SK-N-SH (cell line): ENCODE data around the gene NSUN4. TPM values are rescaled to one million over a fixed set of nuclear protein-coding genes. Genes with fewer than 3 reads are reported as not detected.

Experiments used
- CTCF ChIA-PET: fragments of 300-600, 350-600 bp; formaldehyde crosslinking; extraction: SDS; loops from one replicate; lab custom pipeline; 2021; lab: Yijun Ruan, JAX
- POLR2A ChIA-PET: fragments of 350-600 bp; sonication (Branson Sonifier 250); formaldehyde crosslinking; extraction: SDS; loops from one replicate; lab custom pipeline; 2020; ENCODE audit warnings: antibody characterized with exemption, inconsistent platforms; lab: Yijun Ruan, JAX
- DNase-seq: peaks from one replicate; pipeline ENCODE4 v3.0.0; 2012
- H2AFZ ChIP-seq: fragments of 200-600 bp; sonication (generic); 2 replicates; pipeline ENCODE4 v1.8.1; 2016; ENCODE audit warnings: antibody characterized with exemption, mild to moderate bottlenecking, low read depth
- H3F3A ChIP-seq: fragments of 200-600 bp; sonication (generic); replicated peaks from 2 replicates; pipeline ENCODE3; 2016; ENCODE audit warnings: antibody characterized with exemption, mild to moderate bottlenecking; ENCODE audit not compliant: insufficient read depth
- H3K27ac ChIP-seq, 2 experiments: fragments of 200-500 bp in 1 of 2; fragments of 200-600 bp in 1 of 2; sonication (Bioruptor generic) in 1 of 2; sonication (generic), shearing (Covaris generic) in 1 of 2; 2 replicates each; pipeline versions ENCODE4 v1.5.1 to v1.6.1; 2014 to 2016; ENCODE audit warnings: low read depth in 2 of 2, inconsistent platforms in 1 of 2, low read length in 1 of 2, mild to moderate bottlenecking in 1 of 2, mixed read lengths in 1 of 2
- H3K27me3 ChIP-seq: fragments of 200-600 bp; sonication (generic), shearing (Covaris generic); 2 replicates; pipeline ENCODE4 v1.6.1; 2016; ENCODE audit warnings: mixed run types; ENCODE audit not compliant: insufficient read depth
- H3K36me3 ChIP-seq, 2 experiments: fragments of 200-500 bp in 1 of 2; fragments of 200-600 bp in 1 of 2; sonication (Bioruptor generic) in 1 of 2; sonication (generic) in 1 of 2; replicated peaks in 1 of 2; 2 replicates each; pipeline versions ENCODE3 to v1.5.1; 2014 to 2016; ENCODE audit warnings: low read length in 1 of 2, mild to moderate bottlenecking in 1 of 2; ENCODE audit not compliant: insufficient read depth in 2 of 2, control insufficient read depth in 1 of 2
- H3K4me1 ChIP-seq, 2 experiments: fragments of 200-500 bp in 1 of 2; fragments of 200-600 bp in 1 of 2; sonication (Bioruptor generic) in 1 of 2; sonication (generic), shearing (Covaris generic) in 1 of 2; 2 replicates each; pipeline versions ENCODE4 v1.5.1 to v1.6.1; 2014 to 2016; ENCODE audit warnings: low read depth in 1 of 2, low read length in 1 of 2, mixed run types in 1 of 2; ENCODE audit not compliant: insufficient read depth in 2 of 2, control insufficient read depth in 1 of 2
- H3K4me2 ChIP-seq: fragments of 200-600 bp; sonication (generic), shearing (Covaris generic); 2 replicates; pipeline ENCODE4 v1.6.1; 2017; ENCODE audit warnings: mixed run types
- H3K4me3 ChIP-seq, 2 experiments: fragments of 200-500 bp in 1 of 2; fragments of 200-600 bp in 1 of 2; sonication (Bioruptor generic) in 1 of 2; sonication (generic), shearing (Covaris generic) in 1 of 2; 2 replicates each; pipeline versions ENCODE4 v1.5.1 to v1.8.1; 2014 to 2016; ENCODE audit warnings: low read depth in 2 of 2, inconsistent platforms in 1 of 2, low read length in 1 of 2, mild to moderate bottlenecking in 1 of 2, mixed read lengths in 1 of 2, moderate library complexity in 1 of 2
- H3K79me2 ChIP-seq: fragments of 200-600 bp; sonication (generic); 2 replicates; pipeline ENCODE4 v1.8.1; 2017; ENCODE audit warnings: mild to moderate bottlenecking; ENCODE audit not compliant: insufficient read depth
- H3K9ac ChIP-seq: fragments of 200-600 bp; sonication (generic); 2 replicates; pipeline ENCODE4 v1.6.1; 2017; ENCODE audit warnings: mixed run types
- H3K9me2 ChIP-seq: fragments of 200-600 bp; sonication (generic); 2 replicates; pipeline ENCODE4 v1.6.1; 2017; ENCODE audit warnings: mixed run types
- H3K9me3 ChIP-seq: fragments of 200-600 bp; sonication (generic); 2 replicates; pipeline ENCODE4 v1.6.1; 2017; ENCODE audit warnings: mixed run types, mild to moderate bottlenecking, moderate library complexity
- H4K20me1 ChIP-seq: fragments of 200-600 bp; sonication (generic); 2 replicates; pipeline ENCODE4 v1.6.1; 2017; ENCODE audit warnings: mild to moderate bottlenecking, mixed run types; ENCODE audit not compliant: insufficient read depth
- EP300 ChIP-seq, 2 experiments: IDR thresholded peaks; 2 replicates each; pipeline versions ENCODE4 v1.4.0 to v1.6.1; 2012; ENCODE audit warnings: borderline replicate concordance in 1 of 2, low read depth in 1 of 2, low read length in 1 of 2
- FOXJ3 ChIP-seq: sonication (generic); formaldehyde crosslinking; IDR thresholded peaks from 2 replicates; pipeline ENCODE4 v1.5.1; 2020; ENCODE audit warnings: mild to moderate bottlenecking, missing genetic modification reagents
- GATA2 ChIP-seq: sonication (generic); formaldehyde crosslinking; IDR thresholded peaks from 2 replicates; pipeline ENCODE4 v1.5.0; 2020; ENCODE audit warnings: mild to moderate bottlenecking, missing genetic modification reagents
- MEF2A ChIP-seq: IDR thresholded peaks from 2 replicates; pipeline ENCODE4 v1.4.0; 2012; ENCODE audit warnings: low read depth, borderline replicate concordance
- NFIC ChIP-seq: IDR thresholded peaks from 2 replicates; pipeline ENCODE4 v1.4.0; 2012; ENCODE audit warnings: borderline replicate concordance
- SIN3A ChIP-seq: IDR thresholded peaks from 2 replicates; pipeline ENCODE4 v1.6.1; 2012; ENCODE audit warnings: low read depth, mild to moderate bottlenecking, low read length, moderate library complexity, borderline replicate concordance
- SMC3 ChIP-seq: IDR thresholded peaks from 2 replicates; pipeline ENCODE4 v1.6.1; 2012; ENCODE audit warnings: low read depth, low read length, improper control_type of control experiment
- TCF12 ChIP-seq: IDR thresholded peaks from 2 replicates; pipeline ENCODE4 v1.4.0; 2012
- WGBS: methylation state at CpG from one replicate; pipeline ENCODE4 v1.1.6; 2017; ENCODE audit warnings: low lambda C conversion rate; 5-methylcytosine and 5-hydroxymethylcytosine counted together
- polyA plus RNA-seq, 3 experiments: library from polyadenylated mRNA; depleted of rRNA; stranded (reverse); fragments of >200 nt; gene quantifications; 2 replicates each; pipeline ENCODE4 v1.2.3, GENCODE V29; 2012
- TF ChIP-seq, protein P1 (sequence below): fragments of 200-600 bp; sonication (generic); IDR thresholded peaks from 2 replicates; pipeline ENCODE4 v1.6.1; 2017; ENCODE audit warnings: antibody characterized with exemption, mild to moderate bottlenecking, moderate library complexity
- TF ChIP-seq, protein P2 (sequence below): IDR thresholded peaks from 2 replicates; pipeline ENCODE4 v1.6.1; 2012; ENCODE audit warnings: mild to moderate bottlenecking, low read depth, low read length, moderate library complexity
- TF ChIP-seq, protein P3 (sequence below): IDR thresholded peaks from 2 replicates; pipeline ENCODE4 v1.4.0; 2012; ENCODE audit warnings: low read depth, borderline replicate concordance
- TF ChIP-seq, protein P4 (sequence below): IDR thresholded peaks from 2 replicates; pipeline ENCODE4 v1.4.0; 2012; ENCODE audit warnings: low read depth, borderline replicate concordance

The NSUN4 gene
- polyA plus RNA-seq, 1 of the 3 experiments (the other 2 are of a cell fraction): 14.7 TPM

DNA sequence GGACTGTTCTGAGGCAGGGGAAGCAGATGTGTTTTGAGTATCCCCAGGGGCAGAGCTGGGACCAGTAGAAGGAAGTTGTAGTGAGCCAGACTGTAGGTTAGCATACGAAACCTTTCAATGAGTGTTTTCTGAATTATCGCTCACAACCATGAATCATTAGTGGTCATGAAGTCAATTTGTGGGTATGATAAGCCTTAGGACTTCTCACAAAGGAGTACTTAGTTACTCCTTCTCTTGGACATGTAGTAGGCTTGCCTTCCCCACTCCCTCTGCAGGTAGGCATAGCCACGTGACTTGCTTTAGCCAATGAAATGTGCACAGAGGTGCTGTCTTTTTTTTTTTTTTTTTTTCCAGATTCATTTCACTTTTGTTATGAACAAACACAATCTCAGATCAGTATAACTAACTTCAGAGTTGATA, 29.6 kb downstream of the NSUN4 start:
- no peaks in the 10 kb centered on the region for H3K9me3 ChIP-seq
- no peak overlapping the region for H2AFZ ChIP-seq
- TF ChIP-seq SIN3A: no peak
- TF ChIP-seq FOXJ3 (CRISPR knock-in tag): no peak
- no peak for TF ChIP-seq MEF2A
- no peak for TF ChIP-seq SMC3
- TF ChIP-seq, protein P1, sequence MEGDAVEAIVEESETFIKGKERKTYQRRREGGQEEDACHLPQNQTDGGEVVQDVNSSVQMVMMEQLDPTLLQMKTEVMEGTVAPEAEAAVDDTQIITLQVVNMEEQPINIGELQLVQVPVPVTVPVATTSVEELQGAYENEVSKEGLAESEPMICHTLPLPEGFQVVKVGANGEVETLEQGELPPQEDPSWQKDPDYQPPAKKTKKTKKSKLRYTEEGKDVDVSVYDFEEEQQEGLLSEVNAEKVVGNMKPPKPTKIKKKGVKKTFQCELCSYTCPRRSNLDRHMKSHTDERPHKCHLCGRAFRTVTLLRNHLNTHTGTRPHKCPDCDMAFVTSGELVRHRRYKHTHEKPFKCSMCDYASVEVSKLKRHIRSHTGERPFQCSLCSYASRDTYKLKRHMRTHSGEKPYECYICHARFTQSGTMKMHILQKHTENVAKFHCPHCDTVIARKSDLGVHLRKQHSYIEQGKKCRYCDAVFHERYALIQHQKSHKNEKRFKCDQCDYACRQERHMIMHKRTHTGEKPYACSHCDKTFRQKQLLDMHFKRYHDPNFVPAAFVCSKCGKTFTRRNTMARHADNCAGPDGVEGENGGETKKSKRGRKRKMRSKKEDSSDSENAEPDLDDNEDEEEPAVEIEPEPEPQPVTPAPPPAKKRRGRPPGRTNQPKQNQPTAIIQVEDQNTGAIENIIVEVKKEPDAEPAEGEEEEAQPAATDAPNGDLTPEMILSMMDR: no peak
- TF ChIP-seq, protein P2, sequence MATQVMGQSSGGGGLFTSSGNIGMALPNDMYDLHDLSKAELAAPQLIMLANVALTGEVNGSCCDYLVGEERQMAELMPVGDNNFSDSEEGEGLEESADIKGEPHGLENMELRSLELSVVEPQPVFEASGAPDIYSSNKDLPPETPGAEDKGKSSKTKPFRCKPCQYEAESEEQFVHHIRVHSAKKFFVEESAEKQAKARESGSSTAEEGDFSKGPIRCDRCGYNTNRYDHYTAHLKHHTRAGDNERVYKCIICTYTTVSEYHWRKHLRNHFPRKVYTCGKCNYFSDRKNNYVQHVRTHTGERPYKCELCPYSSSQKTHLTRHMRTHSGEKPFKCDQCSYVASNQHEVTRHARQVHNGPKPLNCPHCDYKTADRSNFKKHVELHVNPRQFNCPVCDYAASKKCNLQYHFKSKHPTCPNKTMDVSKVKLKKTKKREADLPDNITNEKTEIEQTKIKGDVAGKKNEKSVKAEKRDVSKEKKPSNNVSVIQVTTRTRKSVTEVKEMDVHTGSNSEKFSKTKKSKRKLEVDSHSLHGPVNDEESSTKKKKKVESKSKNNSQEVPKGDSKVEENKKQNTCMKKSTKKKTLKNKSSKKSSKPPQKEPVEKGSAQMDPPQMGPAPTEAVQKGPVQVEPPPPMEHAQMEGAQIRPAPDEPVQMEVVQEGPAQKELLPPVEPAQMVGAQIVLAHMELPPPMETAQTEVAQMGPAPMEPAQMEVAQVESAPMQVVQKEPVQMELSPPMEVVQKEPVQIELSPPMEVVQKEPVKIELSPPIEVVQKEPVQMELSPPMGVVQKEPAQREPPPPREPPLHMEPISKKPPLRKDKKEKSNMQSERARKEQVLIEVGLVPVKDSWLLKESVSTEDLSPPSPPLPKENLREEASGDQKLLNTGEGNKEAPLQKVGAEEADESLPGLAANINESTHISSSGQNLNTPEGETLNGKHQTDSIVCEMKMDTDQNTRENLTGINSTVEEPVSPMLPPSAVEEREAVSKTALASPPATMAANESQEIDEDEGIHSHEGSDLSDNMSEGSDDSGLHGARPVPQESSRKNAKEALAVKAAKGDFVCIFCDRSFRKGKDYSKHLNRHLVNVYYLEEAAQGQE: no peak
- no peak for TF ChIP-seq NFIC
- TF ChIP-seq, protein P3, sequence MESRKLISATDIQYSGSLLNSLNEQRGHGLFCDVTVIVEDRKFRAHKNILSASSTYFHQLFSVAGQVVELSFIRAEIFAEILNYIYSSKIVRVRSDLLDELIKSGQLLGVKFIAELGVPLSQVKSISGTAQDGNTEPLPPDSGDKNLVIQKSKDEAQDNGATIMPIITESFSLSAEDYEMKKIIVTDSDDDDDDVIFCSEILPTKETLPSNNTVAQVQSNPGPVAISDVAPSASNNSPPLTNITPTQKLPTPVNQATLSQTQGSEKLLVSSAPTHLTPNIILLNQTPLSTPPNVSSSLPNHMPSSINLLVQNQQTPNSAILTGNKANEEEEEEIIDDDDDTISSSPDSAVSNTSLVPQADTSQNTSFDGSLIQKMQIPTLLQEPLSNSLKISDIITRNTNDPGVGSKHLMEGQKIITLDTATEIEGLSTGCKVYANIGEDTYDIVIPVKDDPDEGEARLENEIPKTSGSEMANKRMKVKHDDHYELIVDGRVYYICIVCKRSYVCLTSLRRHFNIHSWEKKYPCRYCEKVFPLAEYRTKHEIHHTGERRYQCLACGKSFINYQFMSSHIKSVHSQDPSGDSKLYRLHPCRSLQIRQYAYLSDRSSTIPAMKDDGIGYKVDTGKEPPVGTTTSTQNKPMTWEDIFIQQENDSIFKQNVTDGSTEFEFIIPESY: no peak
- TF ChIP-seq GATA2 (CRISPR knock-in tag): no peak
- no peak for TF ChIP-seq EP300 (IDR thresholded peaks at IDR 0.05; ENCODE audit: borderline replicate concordance in 1 of 2, low read depth in 1 of 2, low read length in 1 of 2)
- TF ChIP-seq TCF12: no peak
- TF ChIP-seq, protein P4, sequence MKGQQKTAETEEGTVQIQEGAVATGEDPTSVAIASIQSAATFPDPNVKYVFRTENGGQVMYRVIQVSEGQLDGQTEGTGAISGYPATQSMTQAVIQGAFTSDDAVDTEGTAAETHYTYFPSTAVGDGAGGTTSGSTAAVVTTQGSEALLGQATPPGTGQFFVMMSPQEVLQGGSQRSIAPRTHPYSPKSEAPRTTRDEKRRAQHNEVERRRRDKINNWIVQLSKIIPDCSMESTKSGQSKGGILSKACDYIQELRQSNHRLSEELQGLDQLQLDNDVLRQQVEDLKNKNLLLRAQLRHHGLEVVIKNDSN: no peak
- H3K4me2 ChIP-seq: no peak overlapping the region
- H3K9me2 ChIP-seq: no peaks in the 10 kb centered on the region
- peaks cover 3 to 16% of the 10 kb centered on the region in 2 experiments for H3K36me3 ChIP-seq
- ChIA-PET POLR2A (no interaction called here), CTCF (interaction anchor here (1.2 kb wide), 1 partner anchor 8 kb away, joined by 5 read pairs; no protein-coding TSS in a partner anchor)
- no peaks in the 10 kb centered on the region for H3K4me1 ChIP-seq
- H3F3A ChIP-seq: peaks cover 3% of the 10 kb centered on the region
- H3K79me2 ChIP-seq: no peaks in the 10 kb centered on the region
- no peaks in the 10 kb centered on the region for H4K20me1 ChIP-seq
- no peaks in the 10 kb centered on the region for H3K27me3 ChIP-seq
- DNase-seq: no peak
- H3K9ac ChIP-seq: no peak overlapping the region
- H3K27ac ChIP-seq: no peak overlapping the region
- no peak overlapping the region for H3K4me3 ChIP-seq
- 92% methylated on average over 3 of the region's 3 CpGs for WGBS
